GM21526 (cell line): ENCODE results near the gene ZNF226.
"Not testable (repeated sequence)": the region's sequence is repeated elsewhere in the genome, so short reads cannot be mapped to it uniquely, and the experiment has no call there.

Experiments
- ATAC-seq: cut with Tn5 transposase; IDR thresholded peaks from one replicate; pipeline ENCODE4 v1.9.1; 2021; ENCODE audit warnings: moderate library complexity; ENCODE audit not compliant: unreplicated experiment, low FRiP score

ZNF226 gene

GRCh38 chr19:44207126-44207803 is 42.4 kb downstream of the ZNF226 start:
- ATAC-seq: peak; percentile 89

- peak; percentile 68 for ATAC-seq
These were observed 47.5 kb downstream of the ZNF226 start, which contains the start of gene ZNF227 for GRCh38 chr19:44212250-44212865. Gene ZNF227, plus strand, starts transcription at chr19:44212532. Its CDS starts 5,261 bp downstream, at chr19:44217793.

GRCh38 chr19:44212866-44213346 is 48.0 kb downstream of the ZNF226 start:
- ATAC-seq: peak; percentile 19

GRCh38 chr19:44219926-44220325 is 55.0 kb downstream of the ZNF226 start:
- ATAC-seq: not testable (repeated sequence)

GRCh38 chr19:44220761-44221160 is 55.9 kb downstream of the ZNF226 start:
- ATAC-seq: not testable (repeated sequence)

- ATAC-seq: not testable (repeated sequence)
These were observed 56.4 kb downstream of the ZNF226 start for GRCh38 chr19:44221291-44221690.
